ENCODE measurements around the gene PHLPP2.

Gene PHLPP2

DNA sequence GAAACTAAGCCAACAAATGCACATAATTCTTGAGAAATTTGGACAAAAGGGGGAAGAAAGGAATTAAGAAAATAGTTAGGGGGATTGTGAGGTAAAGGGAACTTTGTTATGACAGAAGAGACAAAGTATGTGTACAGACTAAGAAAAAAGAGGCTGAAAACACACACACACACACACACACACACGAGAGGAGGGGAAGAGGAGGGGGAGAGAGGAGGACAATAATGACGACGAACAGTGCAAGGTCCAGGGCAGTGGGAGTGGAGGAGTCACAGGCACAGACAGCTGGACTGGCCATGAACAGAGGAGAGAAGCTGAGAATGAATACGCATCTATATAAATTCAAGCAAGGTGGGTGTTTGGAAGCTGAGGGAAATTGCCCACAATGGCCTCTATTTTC lies 54.0 kb downstream of the PHLPP2 start:
- Histone ChIP-seq H3K9me3 (ENCODE audit: control insufficient read depth, low read length) (no peaks in the 10 kb centered on the region), H3K4me2 (ENCODE audit: low read length) (no peak overlapping the region), H3K4me3 (ENCODE audit: low read depth, low read length) (no peak overlapping the region), H2AFZ (no peak overlapping the region), H3K4me1 (no peaks in the 10 kb centered on the region), H3K27ac (no peak overlapping the region), H3K9ac (no peak overlapping the region), H3K27me3 (ENCODE audit: control insufficient read depth, insufficient read depth, low read length) (no peaks in the 10 kb centered on the region), H3K79me2 (no peaks in the 10 kb centered on the region), H3K36me3 (ENCODE audit: control insufficient read depth, insufficient read depth, low read length) (no peaks in the 10 kb centered on the region)
- TF ChIP-seq, protein P1, sequence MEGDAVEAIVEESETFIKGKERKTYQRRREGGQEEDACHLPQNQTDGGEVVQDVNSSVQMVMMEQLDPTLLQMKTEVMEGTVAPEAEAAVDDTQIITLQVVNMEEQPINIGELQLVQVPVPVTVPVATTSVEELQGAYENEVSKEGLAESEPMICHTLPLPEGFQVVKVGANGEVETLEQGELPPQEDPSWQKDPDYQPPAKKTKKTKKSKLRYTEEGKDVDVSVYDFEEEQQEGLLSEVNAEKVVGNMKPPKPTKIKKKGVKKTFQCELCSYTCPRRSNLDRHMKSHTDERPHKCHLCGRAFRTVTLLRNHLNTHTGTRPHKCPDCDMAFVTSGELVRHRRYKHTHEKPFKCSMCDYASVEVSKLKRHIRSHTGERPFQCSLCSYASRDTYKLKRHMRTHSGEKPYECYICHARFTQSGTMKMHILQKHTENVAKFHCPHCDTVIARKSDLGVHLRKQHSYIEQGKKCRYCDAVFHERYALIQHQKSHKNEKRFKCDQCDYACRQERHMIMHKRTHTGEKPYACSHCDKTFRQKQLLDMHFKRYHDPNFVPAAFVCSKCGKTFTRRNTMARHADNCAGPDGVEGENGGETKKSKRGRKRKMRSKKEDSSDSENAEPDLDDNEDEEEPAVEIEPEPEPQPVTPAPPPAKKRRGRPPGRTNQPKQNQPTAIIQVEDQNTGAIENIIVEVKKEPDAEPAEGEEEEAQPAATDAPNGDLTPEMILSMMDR (IDR thresholded peaks at IDR 0.05), result no peak

DNA sequence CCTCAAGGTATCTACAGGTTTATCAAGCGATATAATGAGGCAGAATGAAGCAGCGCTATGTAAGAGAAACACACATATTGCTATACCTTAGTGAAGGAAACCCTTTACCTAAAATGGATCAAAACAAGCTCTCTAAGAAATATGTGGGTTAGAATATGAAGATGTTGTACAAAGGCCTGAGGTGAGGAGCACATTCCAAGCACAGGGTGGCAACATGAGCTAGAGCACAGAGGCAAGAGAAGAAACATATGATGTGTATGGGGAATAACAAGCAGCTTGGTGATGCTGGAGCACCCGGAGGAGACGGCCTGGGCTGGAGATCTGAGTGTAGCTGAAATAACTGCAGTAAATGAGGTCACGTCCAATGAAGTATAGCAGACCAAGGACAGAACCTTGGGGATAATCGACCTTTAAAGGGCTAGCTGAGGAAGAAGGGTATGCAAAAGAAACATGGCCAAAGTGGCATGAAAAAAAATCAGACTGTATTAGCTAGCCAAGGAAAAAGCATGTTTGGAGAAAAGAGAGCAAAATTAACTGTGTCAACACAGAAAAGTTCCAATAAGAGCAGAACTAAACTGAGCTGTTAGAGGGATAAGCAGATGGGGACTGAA lies 54.5 kb downstream of the PHLPP2 start:
- no peaks in the 10 kb centered on the region for H3K9me3 ChIP-seq (ENCODE audit: control insufficient read depth, low read length)
- TF ChIP-seq, protein P1 (IDR thresholded peaks at IDR 0.05), result no peak
- H3K27me3 ChIP-seq (ENCODE audit: control insufficient read depth, insufficient read depth, low read length), result no peaks in the 10 kb centered on the region
- H3K9ac ChIP-seq, result no peak overlapping the region
- H2AFZ ChIP-seq, result no peak overlapping the region
- H3K36me3 ChIP-seq (ENCODE audit: control insufficient read depth, insufficient read depth, low read length), result no peaks in the 10 kb centered on the region
- H3K27ac ChIP-seq, result no peak overlapping the region
- H3K4me3 ChIP-seq (ENCODE audit: low read depth, low read length), result no peak overlapping the region
- no peaks in the 10 kb centered on the region for H3K4me1 ChIP-seq
- H3K4me2 ChIP-seq (ENCODE audit: low read length), result no peak overlapping the region
- no peaks in the 10 kb centered on the region for H3K79me2 ChIP-seq

DNA sequence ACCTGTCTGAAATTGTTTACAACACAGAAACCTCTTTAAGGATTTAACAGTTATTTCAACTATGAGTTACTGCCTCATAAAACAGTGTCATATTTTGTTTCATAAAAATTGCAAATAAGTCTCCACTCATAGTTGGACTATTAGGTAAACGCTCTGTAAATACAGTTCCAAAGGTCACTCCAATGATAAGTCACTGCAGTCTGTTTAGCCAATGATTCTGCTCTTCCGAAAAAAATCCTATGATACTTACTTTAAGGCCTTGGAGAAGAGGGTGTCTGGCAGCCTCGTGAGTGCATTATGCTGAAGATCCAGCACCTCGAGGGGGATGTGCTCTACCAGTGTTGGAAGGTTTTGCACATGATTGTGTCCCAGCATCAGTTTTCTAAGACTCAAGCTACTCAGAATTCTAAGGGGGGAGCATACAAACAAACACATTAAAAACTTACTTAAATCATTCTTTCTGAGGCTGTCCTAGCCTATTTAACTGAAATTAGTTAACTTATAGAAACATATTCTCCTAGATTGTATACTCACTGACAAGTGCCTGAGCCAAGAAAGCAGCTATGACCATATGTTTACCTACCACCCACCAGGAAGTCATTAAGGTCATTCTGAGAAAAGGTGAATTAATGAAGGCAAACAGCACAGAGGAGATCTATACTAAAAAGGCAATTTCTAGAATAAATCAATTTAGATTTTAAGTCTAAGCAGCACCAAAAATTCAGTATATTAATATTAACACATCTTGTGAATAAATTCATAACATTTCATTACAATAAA lies 57.4 kb downstream of the PHLPP2 start:
- Histone ChIP-seq H3K9ac (no peak overlapping the region), H3K36me3 (ENCODE audit: control insufficient read depth, insufficient read depth, low read length) (no peaks in the 10 kb centered on the region)

DNA sequence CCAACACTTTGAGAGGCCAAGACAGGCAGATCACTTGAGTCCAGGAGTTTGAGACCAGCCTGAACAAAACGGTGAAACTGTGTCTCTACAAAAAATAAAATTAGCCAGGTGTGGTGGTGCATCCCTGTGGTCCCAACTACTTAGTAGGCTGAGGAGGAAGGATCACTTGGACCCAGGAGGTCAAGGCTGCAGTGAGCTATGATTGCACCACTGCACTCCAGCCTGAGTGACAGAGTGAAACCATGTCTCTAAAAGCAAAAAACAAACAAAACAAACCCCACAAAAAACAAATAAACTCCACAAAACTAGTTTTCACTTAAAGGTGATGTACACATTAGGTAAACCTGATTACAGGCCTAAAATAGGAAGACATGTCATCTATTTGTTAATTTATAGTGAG lies 58.2 kb downstream of the PHLPP2 start:
- Histone ChIP-seq H3K4me2 (ENCODE audit: low read length) (no peak overlapping the region), H3K79me2 (no peaks in the 10 kb centered on the region), H3K9ac (no peak overlapping the region), H2AFZ (no peak overlapping the region), H3K27ac (no peak overlapping the region), H3K27me3 (ENCODE audit: control insufficient read depth, insufficient read depth, low read length) (no peaks in the 10 kb centered on the region), H3K36me3 (ENCODE audit: control insufficient read depth, insufficient read depth, low read length) (no peaks in the 10 kb centered on the region), H3K9me3 (ENCODE audit: control insufficient read depth, low read length) (no peaks in the 10 kb centered on the region), H3K4me1 (peaks cover 6% of the 10 kb centered on the region), H3K4me3 (ENCODE audit: low read depth, low read length) (no peak overlapping the region)
- TF ChIP-seq, protein P1 (IDR thresholded peaks at IDR 0.05), result no peak

More for the DNA sequence above, 57.4 kb downstream of the PHLPP2 start:
- TF ChIP-seq, protein P1 (IDR thresholded peaks at IDR 0.05), result no peak
- Histone ChIP-seq H3K79me2 (no peaks in the 10 kb centered on the region), H3K4me1 (peaks cover 6% of the 10 kb centered on the region), H3K9me3 (ENCODE audit: control insufficient read depth, low read length) (no peaks in the 10 kb centered on the region), H3K27me3 (ENCODE audit: control insufficient read depth, insufficient read depth, low read length) (no peaks in the 10 kb centered on the region), H2AFZ (no peak overlapping the region), H3K27ac (no peak overlapping the region), H3K4me3 (ENCODE audit: low read depth, low read length) (no peak overlapping the region), H3K4me2 (ENCODE audit: low read length) (no peak overlapping the region)
